HG03139 (cell line): ENCODE data around the gene PLA2G7.
"Not testable (repeated sequence)": the region's sequence is repeated elsewhere in the genome, so short reads cannot be mapped to it uniquely, and the experiment has no call there.

Experiments used
- ATAC-seq: cut with Tn5 transposase; IDR thresholded peaks from one replicate; pipeline ENCODE4 v1.9.1; 2021; ENCODE audit not compliant: unreplicated experiment

The PLA2G7 gene

GRCh38 chr6:46734867-46735719, at the start of gene PLA2G7:
TSS of gene PLA2G7 (minus strand) at chr6:46735375. CDS start at chr6:46722891, 12,484 bp downstream.
- no peak for ATAC-seq

GRCh38 chr6:46784535-46784934, 49.4 kb upstream of the PLA2G7 start:
- ATAC-seq: no peak

GRCh38 chr6:46781478-46782378, 46.6 kb upstream of the PLA2G7 start:
- no peak for ATAC-seq

- no peak for ATAC-seq
Observed at GRCh38 chr6:46777476-46778346, 42.5 kb upstream of the PLA2G7 start.

- ATAC-seq: no peak
Observed at GRCh38 chr6:46776070-46776712, 41.0 kb upstream of the PLA2G7 start.

GRCh38 chr6:46774736-46775135, 39.6 kb upstream of the PLA2G7 start:
- ATAC-seq: not testable (repeated sequence)

GRCh38 chr6:46773201-46773855, 38.2 kb upstream of the PLA2G7 start:
- ATAC-seq: no peak

GRCh38 chr6:46772762-46773161, 37.6 kb upstream of the PLA2G7 start:
- no peak for ATAC-seq

GRCh38 chr6:46772016-46772415, 36.8 kb upstream of the PLA2G7 start:
- no peak for ATAC-seq

- ATAC-seq: no peak
Observed at GRCh38 chr6:46764961-46765360, 29.8 kb upstream of the PLA2G7 start.

- not testable (repeated sequence) for ATAC-seq
Observed at GRCh38 chr6:46764280-46764679, 29.1 kb upstream of the PLA2G7 start.

- ATAC-seq: no peak
Observed at GRCh38 chr6:46763466-46763865, 28.3 kb upstream of the PLA2G7 start.

- no peak for ATAC-seq
Observed at GRCh38 chr6:46760925-46761324, 25.8 kb upstream of the PLA2G7 start.

GRCh38 chr6:46758960-46759753, 24.0 kb upstream of the PLA2G7 start:
- ATAC-seq: no peak

- ATAC-seq: no peak
Observed at GRCh38 chr6:46757214-46757596, 22.0 kb upstream of the PLA2G7 start.

GRCh38 chr6:46756469-46757213, 21.5 kb upstream of the PLA2G7 start:
- no peak for ATAC-seq

GRCh38 chr6:46755865-46756264, 20.7 kb upstream of the PLA2G7 start:
- ATAC-seq: no peak

GRCh38 chr6:46751658-46752057, 16.5 kb upstream of the PLA2G7 start:
- no peak for ATAC-seq
